ENCODE measurements around the gene MAPK11. TPM values are rescaled to one million over a fixed set of nuclear protein-coding genes. Genes with fewer than 3 reads are reported as not detected.
A peak's percentile ranks its signal among the peaks of the same experiment; 100 is the strongest.

MAPK11 gene
- 2.2 TPM for polyA plus RNA-seq (2013, experiment 1 of 4)
- polyA plus RNA-seq (2013, experiment 2 of 4), result 2.1 TPM
- polyA plus RNA-seq (2013, experiment 3 of 4), result 2.6 TPM
- 3.1 TPM for polyA plus RNA-seq (2013, experiment 4 of 4)

DNA sequence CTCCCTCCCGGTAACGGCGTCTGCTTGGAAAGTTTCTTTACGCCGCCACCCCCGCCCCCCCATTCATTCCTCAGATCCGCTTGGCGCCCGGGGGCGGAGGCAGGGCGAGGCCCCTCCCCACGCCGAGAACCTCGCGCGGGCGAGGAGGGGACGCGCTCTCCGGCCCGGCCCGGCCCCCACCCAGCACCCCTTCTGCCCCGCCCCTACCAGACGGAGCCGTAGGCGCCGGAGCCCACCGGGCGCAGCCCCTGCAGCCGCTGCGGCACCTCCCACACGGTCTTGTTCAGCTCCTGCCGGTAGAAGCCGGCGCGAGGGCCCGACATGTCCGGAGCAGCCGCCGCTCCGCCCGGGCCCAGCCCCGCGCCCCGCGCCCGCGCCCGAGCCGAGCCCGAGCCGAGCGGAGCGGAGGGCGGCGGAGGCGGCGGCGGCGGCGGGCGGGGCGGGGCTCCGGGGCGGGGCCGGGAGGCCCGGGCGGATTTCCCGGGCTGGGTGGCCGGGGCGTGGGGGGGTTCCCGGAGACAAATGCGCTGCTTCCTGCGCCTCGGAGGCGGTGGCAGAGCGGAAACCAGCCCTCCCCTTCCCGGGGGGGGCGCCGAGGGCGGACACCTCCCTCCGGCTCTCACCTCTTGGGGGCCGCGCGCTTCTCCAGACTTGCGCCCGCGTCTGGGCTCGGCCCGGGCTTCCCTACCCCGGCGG is at the start of gene MAPK11:
Gene MAPK11 (minus strand): TSS at position 411 of the 696 bp plus-strand sequence. CDS start 88 bp downstream, at position 323.
- peaks cover 37% of the 10 kb centered on the region for H3K4me1 ChIP-seq (ENCODE audit: control insufficient read depth, insufficient read depth, low read length)
- 1% methylated on average over 92 of the region's 92 CpGs for WGBS, 2 experiments
- no peak within 1 kb of the TSS for H3K27ac ChIP-seq (ENCODE audit: insufficient read depth, low read depth, low read length, poor library complexity, severe bottlenecking)
- H3K4me3 ChIP-seq (ENCODE audit: insufficient read depth, low read depth, low read length), result peak within 1 kb of the TSS; percentile 38
- H3K9me3 ChIP-seq (ENCODE audit: control insufficient read depth, low read length), result no peaks in the 10 kb centered on the region
- H3K36me3 ChIP-seq (ENCODE audit: control insufficient read depth, insufficient read depth, low read length), result peaks cover 2% of the 10 kb centered on the region
- peaks cover 60% of the 10 kb centered on the region for H3K27me3 ChIP-seq (ENCODE audit: control insufficient read depth, insufficient read depth, low read length, poor library complexity, severe bottlenecking)

DNA sequence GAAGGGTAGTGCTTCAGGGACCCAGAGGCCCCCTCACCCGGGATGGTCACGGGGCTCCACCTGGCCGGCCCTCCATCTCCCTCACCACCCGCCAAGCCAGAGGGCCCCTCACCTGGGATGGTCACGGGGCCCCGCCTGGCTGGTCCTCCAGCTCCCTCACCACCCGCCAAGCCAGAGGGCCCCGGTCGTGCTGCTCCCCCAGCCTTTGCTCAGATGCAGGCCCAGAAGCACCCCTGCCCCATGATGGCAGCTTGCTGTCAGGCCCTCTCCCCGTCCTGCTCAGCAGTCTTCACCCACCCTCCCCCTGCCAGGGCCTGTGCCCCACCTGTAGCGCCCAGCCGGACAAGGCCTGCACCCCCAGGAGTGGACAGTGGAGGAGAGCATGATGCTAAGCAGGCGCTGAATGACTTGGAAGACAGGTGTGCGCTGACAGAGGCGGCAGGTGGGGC is 49.3 kb upstream of the MAPK11 start:
- Histone ChIP-seq H3K36me3 (ENCODE audit: control insufficient read depth, insufficient read depth, low read length) (no peaks in the 10 kb centered on the region), H3K4me3 (ENCODE audit: insufficient read depth, low read depth, low read length) (no peak overlapping the region)
- WGBS, 2 experiments, result 90 to 92% methylated on average over 15 of the region's 15 CpGs

DNA sequence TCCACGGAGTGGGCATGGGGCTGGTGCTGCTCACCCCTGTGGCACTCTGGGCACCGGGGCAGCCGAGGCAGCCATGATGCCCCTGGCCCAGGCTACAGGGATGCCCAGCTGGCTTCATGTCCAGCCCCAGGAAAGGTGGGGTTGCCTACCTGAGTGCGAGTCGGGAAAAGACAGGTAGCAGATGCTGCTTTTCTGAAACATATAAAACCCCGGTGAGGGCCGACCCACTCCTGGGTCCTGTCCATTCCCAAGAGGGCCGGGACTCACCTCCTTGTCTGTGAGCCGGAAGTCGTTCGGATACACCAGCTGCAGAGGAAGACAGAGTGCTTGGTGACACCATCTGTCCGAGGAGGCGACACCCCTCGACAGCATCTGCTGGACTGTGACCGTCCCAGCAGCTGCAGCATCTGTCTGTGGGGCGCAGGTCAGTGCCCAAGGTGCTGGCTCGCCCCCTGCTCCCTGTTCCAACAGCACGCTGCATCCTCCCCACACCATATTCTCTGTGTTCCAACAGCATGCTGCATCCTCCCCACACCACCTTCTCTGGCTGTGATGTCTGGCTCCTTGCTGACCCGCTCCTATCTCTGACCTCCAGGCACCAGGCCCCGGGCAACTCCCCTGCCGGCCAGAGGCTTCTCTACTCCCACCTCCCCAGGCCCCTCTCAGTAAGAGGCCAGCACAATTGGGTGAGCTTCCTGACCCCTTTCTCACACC is 48.7 kb upstream of the MAPK11 start:
- H3K27me3 ChIP-seq (ENCODE audit: control insufficient read depth, insufficient read depth, low read length, poor library complexity, severe bottlenecking), result no peaks in the 10 kb centered on the region
- no peak overlapping the region for H3K4me3 ChIP-seq (ENCODE audit: insufficient read depth, low read depth, low read length)
- no peak overlapping the region for H3K27ac ChIP-seq (ENCODE audit: insufficient read depth, low read depth, low read length, poor library complexity, severe bottlenecking)
- no peaks in the 10 kb centered on the region for H3K36me3 ChIP-seq (ENCODE audit: control insufficient read depth, insufficient read depth, low read length)
- no peaks in the 10 kb centered on the region for H3K9me3 ChIP-seq (ENCODE audit: control insufficient read depth, low read length)
- WGBS, 2 experiments, result 91 to 92% methylated on average over 21 of the region's 21 CpGs
- no peaks in the 10 kb centered on the region for H3K4me1 ChIP-seq (ENCODE audit: control insufficient read depth, insufficient read depth, low read length)

More for the DNA sequence above, 49.3 kb upstream of the MAPK11 start:
- Histone ChIP-seq H3K9me3 (ENCODE audit: control insufficient read depth, low read length) (no peaks in the 10 kb centered on the region), H3K4me1 (ENCODE audit: control insufficient read depth, insufficient read depth, low read length) (no peaks in the 10 kb centered on the region), H3K27me3 (ENCODE audit: control insufficient read depth, insufficient read depth, low read length, poor library complexity, severe bottlenecking) (no peaks in the 10 kb centered on the region), H3K27ac (ENCODE audit: insufficient read depth, low read depth, low read length, poor library complexity, severe bottlenecking) (no peak overlapping the region)

DNA sequence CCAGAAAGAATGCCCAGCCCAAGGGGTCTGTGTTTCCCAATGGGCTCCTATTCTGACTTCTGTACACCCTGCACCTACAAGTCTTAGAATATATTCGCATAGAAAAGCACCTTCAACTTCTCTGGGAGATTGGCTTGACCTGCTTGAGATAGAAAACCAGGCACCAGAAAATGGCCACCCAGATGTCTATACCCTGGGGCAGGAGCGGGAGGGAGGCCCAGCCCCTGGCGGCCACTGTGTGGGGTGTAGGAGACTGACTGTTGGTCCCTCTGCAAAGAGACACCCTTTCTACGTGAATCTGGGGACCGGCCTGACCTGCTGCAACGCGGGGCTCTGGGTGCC is 48.1 kb upstream of the MAPK11 start:
- Histone ChIP-seq H3K4me3 (ENCODE audit: insufficient read depth, low read depth, low read length) (no peak overlapping the region), H3K36me3 (ENCODE audit: control insufficient read depth, insufficient read depth, low read length) (no peaks in the 10 kb centered on the region), H3K4me1 (ENCODE audit: control insufficient read depth, insufficient read depth, low read length) (no peaks in the 10 kb centered on the region), H3K27me3 (ENCODE audit: control insufficient read depth, insufficient read depth, low read length, poor library complexity, severe bottlenecking) (no peaks in the 10 kb centered on the region), H3K27ac (ENCODE audit: insufficient read depth, low read depth, low read length, poor library complexity, severe bottlenecking) (no peak overlapping the region), H3K9me3 (ENCODE audit: control insufficient read depth, low read length) (no peaks in the 10 kb centered on the region)
- 87 to 90% methylated on average over 7 of the region's 7 CpGs for whole genome bisulfite sequencing, 2 experiments

DNA sequence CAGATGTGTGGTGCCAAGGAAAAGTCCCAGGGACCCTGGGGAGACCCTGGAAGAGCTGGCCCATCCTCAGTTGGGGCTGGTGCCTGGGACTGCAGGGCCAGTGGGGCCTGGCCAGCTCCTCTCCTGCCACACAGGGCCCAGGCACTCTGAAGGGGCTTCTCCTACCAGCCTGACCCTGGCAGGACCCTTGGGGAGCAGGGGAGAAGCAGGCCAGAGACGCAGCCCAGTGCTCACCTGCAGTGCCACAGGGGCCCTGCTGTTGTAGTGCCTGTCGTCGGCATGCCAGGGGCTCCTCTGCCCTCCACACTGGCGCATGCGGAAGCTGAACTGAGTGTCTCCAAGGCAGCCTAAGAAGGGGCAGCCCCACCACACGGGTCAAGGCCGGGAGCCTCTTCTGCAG is 47.5 kb upstream of the MAPK11 start:
- 90 to 91% methylated on average over 7 of the region's 7 CpGs for WGBS, 2 experiments

DNA sequence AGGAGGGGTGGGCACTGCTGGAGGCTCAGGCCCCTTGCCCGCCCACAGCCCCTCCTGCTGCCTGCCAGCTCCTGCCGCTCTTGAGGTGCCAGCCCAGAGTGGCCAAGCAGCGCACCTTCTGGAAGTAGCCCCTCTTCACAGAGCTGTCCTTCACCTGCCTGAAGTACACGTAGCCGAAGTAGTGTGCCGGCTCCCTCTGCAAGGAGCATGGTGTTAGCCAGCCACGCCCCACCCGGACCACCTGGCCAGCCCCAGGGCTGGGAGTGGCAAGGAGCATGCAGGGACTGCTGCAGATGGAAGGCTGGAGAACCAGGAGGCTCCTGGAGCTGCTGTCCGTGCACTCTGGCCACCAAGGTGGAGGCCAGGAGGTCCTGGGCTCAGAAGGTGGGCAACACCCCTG is 47.0 kb upstream of the MAPK11 start:
- 94% methylated on average over 9 of the region's 9 CpGs for WGBS, 2 experiments

More for the DNA sequence above, 47.5 kb upstream of the MAPK11 start:
- Histone ChIP-seq H3K9me3 (ENCODE audit: control insufficient read depth, low read length) (no peaks in the 10 kb centered on the region), H3K4me3 (ENCODE audit: insufficient read depth, low read depth, low read length) (no peak overlapping the region), H3K4me1 (ENCODE audit: control insufficient read depth, insufficient read depth, low read length) (no peaks in the 10 kb centered on the region), H3K36me3 (ENCODE audit: control insufficient read depth, insufficient read depth, low read length) (no peaks in the 10 kb centered on the region), H3K27ac (ENCODE audit: insufficient read depth, low read depth, low read length, poor library complexity, severe bottlenecking) (no peak overlapping the region), H3K27me3 (ENCODE audit: control insufficient read depth, insufficient read depth, low read length, poor library complexity, severe bottlenecking) (no peaks in the 10 kb centered on the region)

DNA sequence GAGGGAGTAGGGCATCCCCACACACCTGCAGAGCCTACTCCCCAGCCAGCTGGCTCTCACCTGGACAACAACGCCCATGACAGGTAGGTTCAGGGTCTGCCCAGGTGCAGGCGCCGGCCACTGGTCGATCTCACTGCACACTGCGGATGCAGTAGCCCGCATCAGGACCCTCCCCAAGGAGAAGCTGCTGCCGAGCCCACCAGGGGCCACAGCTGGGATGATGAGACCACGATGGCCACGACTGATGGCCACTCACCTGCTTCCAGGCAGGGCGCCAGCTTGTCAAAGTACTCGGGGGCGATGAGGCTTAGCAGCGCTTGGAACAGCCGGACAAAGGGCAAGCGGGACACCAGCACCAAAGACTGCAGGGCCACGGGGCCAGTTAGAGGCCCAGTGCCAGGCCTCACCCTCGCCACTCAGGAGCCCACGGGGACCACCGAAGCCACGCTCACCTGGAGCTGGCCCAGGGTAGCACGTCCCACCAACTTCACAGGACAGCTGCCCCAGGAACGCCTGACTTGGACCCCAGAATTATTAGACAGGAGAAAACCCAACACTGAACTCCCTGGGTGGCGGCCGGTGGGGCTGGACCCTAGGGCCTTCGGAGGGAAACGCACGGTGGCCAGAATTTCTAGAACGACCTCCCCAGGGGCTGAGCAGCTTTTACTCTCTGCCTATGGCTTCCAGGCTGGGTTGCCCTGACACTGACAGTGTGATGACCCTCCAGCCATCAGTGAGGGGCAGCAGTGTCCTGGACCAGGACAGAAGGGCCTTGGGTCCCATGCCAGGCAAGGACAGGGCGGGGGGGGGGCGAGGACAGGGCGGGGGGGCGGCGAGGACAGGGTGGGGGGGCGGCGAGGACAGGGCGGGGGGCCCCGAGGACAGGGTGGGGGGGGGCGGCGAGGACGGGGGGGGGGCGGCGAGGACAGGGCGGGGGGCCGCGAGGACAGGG is 46.2 kb upstream of the MAPK11 start:
- H3K27me3 ChIP-seq (ENCODE audit: control insufficient read depth, insufficient read depth, low read length, poor library complexity, severe bottlenecking), result no peaks in the 10 kb centered on the region
- no peaks in the 10 kb centered on the region for H3K9me3 ChIP-seq (ENCODE audit: control insufficient read depth, low read length)
- no peaks in the 10 kb centered on the region for H3K4me1 ChIP-seq (ENCODE audit: control insufficient read depth, insufficient read depth, low read length)
- no peak overlapping the region for H3K4me3 ChIP-seq (ENCODE audit: insufficient read depth, low read depth, low read length)
- 92 to 94% methylated on average over 28 of the region's 45 CpGs for WGBS, 2 experiments
- H3K27ac ChIP-seq (ENCODE audit: insufficient read depth, low read depth, low read length, poor library complexity, severe bottlenecking), result no peak overlapping the region
- H3K36me3 ChIP-seq (ENCODE audit: control insufficient read depth, insufficient read depth, low read length), result no peaks in the 10 kb centered on the region

More for the DNA sequence above, 47.0 kb upstream of the MAPK11 start:
- Histone ChIP-seq H3K4me3 (ENCODE audit: insufficient read depth, low read depth, low read length) (no peak overlapping the region), H3K9me3 (ENCODE audit: control insufficient read depth, low read length) (no peaks in the 10 kb centered on the region), H3K27ac (ENCODE audit: insufficient read depth, low read depth, low read length, poor library complexity, severe bottlenecking) (no peak overlapping the region), H3K27me3 (ENCODE audit: control insufficient read depth, insufficient read depth, low read length, poor library complexity, severe bottlenecking) (no peaks in the 10 kb centered on the region), H3K4me1 (ENCODE audit: control insufficient read depth, insufficient read depth, low read length) (no peaks in the 10 kb centered on the region), H3K36me3 (ENCODE audit: control insufficient read depth, insufficient read depth, low read length) (no peaks in the 10 kb centered on the region)

DNA sequence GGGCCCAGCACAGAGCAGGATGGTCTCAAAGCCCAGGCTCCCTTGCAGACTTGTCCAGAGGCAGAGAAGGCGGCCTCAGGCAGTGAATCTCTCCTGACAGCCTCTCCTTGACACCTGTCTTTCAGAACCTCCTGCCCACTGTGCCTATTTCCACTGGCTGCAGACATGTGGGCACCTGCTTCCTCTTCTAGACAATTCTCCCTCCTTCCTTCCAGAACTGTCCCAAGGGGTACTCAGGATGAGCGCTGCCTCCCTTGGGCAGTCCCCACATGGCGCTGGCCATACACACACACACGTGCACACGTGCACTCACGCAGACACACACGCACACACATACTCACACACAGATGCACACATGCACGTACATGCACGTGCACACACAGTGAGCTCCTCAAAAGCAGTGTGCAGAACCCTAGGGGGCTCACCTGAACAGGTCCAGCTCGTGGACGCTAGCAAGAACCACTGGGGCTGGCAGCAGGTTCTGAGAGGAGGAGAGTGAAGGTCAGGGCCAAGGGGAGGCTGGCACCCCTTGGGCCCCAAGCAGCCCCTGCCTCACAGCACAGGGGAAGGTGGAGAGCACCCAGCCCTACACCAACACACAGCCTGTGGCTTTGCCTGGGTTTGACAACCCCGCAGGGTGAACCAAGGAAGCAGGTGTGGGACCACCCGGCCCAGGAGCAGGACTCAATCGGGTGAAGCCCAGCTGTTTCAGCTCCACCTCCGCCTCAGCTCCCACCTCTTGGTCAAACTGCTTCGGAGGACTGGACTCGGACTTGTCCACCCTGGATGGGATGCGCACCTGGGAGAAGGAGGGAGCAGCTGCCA is 45.3 kb upstream of the MAPK11 start:
- H3K27ac ChIP-seq (ENCODE audit: insufficient read depth, low read depth, low read length, poor library complexity, severe bottlenecking), result no peak overlapping the region
- no peaks in the 10 kb centered on the region for H3K27me3 ChIP-seq (ENCODE audit: control insufficient read depth, insufficient read depth, low read length, poor library complexity, severe bottlenecking)
- no peaks in the 10 kb centered on the region for H3K36me3 ChIP-seq (ENCODE audit: control insufficient read depth, insufficient read depth, low read length)
- H3K4me3 ChIP-seq (ENCODE audit: insufficient read depth, low read depth, low read length), result no peak overlapping the region
- H3K9me3 ChIP-seq (ENCODE audit: control insufficient read depth, low read length), result no peaks in the 10 kb centered on the region
- 93 to 95% methylated on average over 18 of the region's 18 CpGs for WGBS, 2 experiments
- no peaks in the 10 kb centered on the region for H3K4me1 ChIP-seq (ENCODE audit: control insufficient read depth, insufficient read depth, low read length)

DNA sequence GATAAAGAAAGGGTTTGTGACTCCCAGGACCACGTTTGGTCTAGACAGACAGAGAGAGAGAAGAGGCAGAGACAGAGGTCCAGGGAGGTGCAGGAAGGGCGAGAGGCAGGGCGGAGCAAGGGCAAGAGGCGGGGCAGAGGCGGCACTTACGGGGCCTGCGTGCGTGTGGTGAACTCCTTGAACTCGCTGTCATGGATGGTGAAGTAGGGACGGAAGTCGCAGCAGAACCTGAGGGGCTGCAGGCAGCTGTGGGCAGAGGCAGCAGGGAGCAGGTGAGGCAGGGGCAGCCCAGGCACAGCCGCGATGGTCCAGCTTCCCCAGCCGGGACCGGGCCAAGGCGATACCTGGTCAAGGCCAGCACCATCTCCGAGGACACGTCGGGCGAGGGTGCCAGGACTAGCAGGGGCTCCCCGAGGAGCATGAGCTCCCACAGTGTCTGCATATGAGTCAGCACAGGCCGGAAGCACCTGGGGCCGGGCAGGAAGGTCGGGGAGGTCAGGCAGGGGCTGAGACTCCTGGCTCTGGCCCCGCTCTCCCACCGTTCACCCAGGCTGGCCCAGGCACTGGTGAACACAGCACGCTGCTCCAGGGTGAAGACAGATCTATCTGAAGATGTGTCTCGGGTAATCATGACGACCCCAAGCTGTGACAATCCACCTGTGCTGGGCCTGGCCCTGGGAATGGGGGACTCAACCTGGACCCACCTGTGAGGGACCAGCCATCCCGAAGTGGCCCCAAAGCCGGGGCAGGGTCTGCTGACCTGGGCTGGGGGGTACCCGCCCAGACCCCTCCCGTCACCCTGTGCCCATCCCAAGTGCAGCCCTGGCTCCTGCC is 44.5 kb upstream of the MAPK11 start:
- H3K4me1 ChIP-seq (ENCODE audit: control insufficient read depth, insufficient read depth, low read length), result no peaks in the 10 kb centered on the region
- no peaks in the 10 kb centered on the region for H3K27me3 ChIP-seq (ENCODE audit: control insufficient read depth, insufficient read depth, low read length, poor library complexity, severe bottlenecking)
- no peaks in the 10 kb centered on the region for H3K9me3 ChIP-seq (ENCODE audit: control insufficient read depth, low read length)
- no peaks in the 10 kb centered on the region for H3K36me3 ChIP-seq (ENCODE audit: control insufficient read depth, insufficient read depth, low read length)
- WGBS, 2 experiments, result 65 to 66% methylated on average over 33 of the region's 33 CpGs
- H3K27ac ChIP-seq (ENCODE audit: insufficient read depth, low read depth, low read length, poor library complexity, severe bottlenecking), result no peak overlapping the region
- H3K4me3 ChIP-seq (ENCODE audit: insufficient read depth, low read depth, low read length), result no peak overlapping the region
